GM13976 (cell line): ENCODE data around the gene PTGES.

ENCODE experiments used
- DNase-seq: peaks from one replicate; pipeline ENCODE4 v3.0.0; 2012; ENCODE audit warnings: low spot score
- in situ Hi-C: fragments of 300-500 bp; cut with MboI; formaldehyde crosslinking; loops from one replicate; pipeline ENCODE4 v1.12.0; 2022; ENCODE audit warnings: low sequenced_read_pairs, mixed read lengths, inconsistent platforms; ENCODE audit not compliant: unreplicated experiment
- TF ChIP-seq, protein P1 (sequence below): IDR thresholded peaks from 2 replicates; pipeline ENCODE4 v1.5.1; 2012; ENCODE audit warnings: borderline replicate concordance, mild to moderate bottlenecking; ENCODE audit not compliant: insufficient read depth; ENCODE audit errors: extremely low read depth, missing control alignments, control extremely low read depth

The PTGES gene

DNA sequence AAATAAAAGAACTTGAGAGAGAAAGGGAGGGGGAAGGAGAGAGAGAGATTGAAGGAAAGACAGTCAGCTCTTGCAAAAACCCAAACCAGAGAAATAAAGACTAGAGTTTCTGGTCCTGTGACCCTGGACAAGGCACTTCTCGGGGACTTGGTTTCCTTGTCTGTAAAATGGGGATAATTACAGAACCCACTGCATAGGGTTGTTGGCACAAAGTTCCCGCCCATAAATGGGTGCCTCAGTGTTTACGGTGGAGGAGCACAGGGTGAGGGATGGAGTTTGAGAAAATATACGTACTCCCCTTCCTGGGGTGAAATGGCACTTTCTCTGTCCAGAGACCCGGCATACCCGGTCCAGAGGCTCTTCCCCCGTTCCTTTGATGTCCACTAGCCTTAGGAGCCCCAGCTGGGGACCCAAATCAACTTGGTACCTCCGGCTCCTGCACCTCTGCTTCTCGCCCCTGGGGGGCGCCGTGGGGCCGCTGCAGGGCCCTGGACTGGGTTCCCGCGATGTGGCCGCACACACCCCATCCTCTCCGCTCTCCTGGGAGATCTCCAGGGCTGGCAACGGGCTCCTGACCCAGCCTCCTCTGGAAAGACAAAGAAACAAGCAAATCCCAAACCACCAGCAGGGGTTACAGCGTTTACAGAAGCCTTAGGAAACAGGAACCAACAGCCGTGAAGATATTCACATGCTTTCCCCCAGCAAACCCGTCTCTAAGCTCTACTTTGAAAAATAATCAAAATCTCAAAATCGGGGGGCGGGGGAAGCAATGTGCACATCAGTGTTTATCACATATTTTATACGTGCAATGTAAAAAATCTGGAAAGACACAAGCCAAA is 26.3 kb downstream of the PTGES start:
- DNase-seq: peak; percentile 90
- in situ Hi-C loops: no loop called here
- TF ChIP-seq, protein P1, sequence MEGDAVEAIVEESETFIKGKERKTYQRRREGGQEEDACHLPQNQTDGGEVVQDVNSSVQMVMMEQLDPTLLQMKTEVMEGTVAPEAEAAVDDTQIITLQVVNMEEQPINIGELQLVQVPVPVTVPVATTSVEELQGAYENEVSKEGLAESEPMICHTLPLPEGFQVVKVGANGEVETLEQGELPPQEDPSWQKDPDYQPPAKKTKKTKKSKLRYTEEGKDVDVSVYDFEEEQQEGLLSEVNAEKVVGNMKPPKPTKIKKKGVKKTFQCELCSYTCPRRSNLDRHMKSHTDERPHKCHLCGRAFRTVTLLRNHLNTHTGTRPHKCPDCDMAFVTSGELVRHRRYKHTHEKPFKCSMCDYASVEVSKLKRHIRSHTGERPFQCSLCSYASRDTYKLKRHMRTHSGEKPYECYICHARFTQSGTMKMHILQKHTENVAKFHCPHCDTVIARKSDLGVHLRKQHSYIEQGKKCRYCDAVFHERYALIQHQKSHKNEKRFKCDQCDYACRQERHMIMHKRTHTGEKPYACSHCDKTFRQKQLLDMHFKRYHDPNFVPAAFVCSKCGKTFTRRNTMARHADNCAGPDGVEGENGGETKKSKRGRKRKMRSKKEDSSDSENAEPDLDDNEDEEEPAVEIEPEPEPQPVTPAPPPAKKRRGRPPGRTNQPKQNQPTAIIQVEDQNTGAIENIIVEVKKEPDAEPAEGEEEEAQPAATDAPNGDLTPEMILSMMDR: peak; percentile 64

DNA sequence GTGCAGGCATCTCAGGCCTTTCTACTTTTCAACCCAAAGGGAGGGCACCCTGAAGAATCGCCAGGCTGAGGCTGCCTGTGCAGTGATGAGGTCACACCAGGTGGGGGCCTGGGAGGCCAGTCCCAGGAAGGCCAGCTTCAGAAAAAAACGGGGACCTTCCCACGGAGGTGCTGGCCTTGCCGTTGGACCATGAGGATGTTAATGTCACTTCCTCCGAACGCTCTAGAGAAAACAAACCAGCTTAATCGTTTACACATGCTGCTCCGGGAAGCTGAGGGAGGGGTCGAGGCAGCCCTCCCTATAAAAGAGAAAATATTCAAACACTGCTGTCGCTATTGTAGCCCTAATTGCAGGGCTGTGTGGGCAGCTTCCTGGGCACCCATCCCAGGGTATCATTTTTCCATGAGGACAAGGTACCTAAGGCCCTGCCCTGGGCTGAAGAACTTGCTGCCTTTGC is 27.0 kb downstream of the PTGES start:
- in situ Hi-C loops: no loop called here
- TF ChIP-seq, protein P1: no peak
- DNase-seq: no peak

DNA sequence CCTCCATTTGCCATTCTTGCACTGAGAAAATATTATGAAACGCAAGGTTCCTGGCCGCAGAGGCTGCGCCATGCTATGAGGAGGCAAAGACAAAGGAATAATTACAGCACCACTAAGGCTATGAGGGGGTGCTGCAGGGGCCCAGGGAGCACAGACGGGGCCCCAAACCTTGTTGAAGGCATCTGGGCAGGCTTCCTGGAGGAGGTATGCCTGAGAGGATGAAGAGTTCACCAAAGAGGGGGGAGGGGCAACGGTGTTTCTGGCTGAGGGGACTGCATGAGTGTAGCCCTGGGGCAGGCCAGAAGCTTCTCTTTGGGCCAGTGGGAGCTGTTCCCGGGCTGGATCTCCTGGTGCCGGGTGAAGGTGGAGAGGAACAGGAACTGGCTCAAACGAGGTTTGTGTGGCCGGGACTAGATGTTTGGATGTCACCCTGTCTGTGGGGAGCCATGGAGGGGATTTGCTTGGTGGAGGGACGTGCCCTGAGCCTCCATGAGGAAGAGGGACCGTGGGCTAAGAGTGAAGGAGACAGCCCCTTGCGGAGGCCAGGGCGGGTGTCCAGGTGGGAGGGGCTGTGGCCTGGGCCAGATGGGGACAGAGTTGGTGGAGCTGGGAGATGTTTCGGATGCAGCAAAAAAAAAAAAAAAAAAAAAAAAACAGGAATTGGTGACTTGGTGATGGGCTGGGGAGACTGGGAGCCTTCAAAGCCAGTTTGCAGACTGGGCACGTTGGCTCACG is 28.2 kb downstream of the PTGES start:
- TF ChIP-seq, protein P1: no peak
- in situ Hi-C loops: no loop called here
- DNase-seq: no peak

DNA sequence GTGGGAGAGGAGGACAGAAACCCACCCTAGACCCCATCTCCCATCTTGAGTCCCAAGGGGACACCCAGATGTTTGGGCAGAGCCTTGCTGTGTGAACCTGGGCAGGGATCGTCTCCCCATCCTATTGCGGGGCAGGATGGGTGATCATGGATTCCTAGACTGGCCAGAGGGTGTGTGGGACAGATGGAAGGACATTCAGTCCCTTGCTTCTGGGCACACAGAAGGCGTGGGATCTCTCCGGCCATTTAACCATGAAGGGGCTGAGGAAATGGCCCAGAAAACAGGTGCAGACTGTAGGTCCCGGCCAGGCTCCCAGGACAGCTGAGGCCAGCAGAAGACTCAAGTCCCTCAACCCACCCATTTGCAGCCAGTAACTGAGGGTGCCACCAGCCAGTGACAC is 29.9 kb downstream of the PTGES start:
- in situ Hi-C loops: no loop called here
- TF ChIP-seq, protein P1: no peak
- no peak for DNase-seq

DNA sequence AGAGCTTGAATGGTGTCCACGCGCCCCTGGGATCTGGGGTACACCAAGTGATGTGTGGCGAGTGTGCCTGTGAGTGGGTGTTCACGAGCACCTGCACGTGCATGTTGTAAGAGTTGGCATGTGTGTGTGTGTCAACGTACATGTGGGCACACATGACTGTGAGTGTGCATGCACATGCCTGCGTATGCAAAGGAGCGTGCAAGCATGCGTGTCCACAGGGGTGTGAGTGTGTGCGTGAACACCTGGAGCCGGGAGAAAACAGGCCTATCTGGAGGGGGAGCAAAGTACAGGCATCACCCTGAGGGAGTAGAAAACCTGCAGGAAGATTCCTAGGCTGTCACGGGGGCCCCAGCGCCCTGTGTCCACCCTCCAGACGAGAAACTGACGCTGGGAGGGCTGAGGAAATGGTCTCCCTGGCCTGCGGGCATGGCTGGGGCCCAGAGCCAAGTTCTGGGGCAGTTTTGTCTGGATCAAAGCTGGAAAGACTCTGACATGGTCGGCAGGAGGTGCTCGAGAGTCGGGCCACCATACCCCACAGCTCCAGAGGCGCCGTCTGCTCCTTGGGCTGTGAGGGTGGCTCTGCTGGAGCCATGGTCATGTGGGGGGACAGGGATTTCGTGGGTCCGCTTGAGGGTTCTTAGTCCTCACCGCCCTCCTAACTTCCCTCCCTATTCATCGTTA is 31.8 kb downstream of the PTGES start:
- TF ChIP-seq, protein P1: no peak
- in situ Hi-C loops: no loop called here
- DNase-seq: no peak

DNA sequence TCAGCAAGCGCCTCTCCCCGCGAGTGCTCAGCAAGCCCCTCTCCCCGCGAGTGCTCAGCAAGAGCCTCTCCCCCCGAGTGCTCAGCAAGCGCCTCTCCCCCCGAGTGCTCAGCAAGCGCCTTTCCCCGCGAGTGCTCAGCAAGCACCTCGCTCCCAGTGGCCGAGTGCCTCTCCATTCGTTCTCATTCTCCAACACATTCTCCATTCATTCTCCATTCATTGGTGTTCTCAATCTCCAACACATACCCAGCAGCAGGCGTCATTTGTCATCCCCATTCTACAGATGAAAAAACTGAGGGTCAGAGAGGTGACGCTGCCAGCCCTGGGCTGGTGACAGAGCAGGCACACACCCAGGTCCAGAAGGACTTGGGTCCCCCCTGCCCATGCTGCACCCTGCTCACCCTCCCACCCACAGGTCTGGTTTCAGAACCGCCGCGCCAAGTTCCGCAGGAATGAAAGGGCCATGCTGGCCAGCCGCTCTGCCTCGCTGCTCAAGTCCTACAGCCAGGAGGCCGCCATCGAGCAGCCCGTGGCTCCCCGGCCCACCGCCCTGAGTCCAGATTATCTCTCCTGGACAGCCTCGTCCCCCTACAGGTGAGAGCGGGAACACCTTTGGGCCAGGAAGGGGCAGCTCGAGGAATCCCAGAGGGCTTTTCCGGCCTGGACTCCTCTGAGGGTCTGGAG is 32.5 kb downstream of the PTGES start:
- in situ Hi-C loops: no loop called here
- TF ChIP-seq, protein P1: no peak
- DNase-seq: no peak
